GF-D8 (cell line): Measurements from ENCODE around the gene C13orf46.

Experiments used
- DNase-seq: peaks from one replicate; lab custom pipeline; 2025; lab: John Stamatoyannopoulos, UW

C13orf46 gene

DNA sequence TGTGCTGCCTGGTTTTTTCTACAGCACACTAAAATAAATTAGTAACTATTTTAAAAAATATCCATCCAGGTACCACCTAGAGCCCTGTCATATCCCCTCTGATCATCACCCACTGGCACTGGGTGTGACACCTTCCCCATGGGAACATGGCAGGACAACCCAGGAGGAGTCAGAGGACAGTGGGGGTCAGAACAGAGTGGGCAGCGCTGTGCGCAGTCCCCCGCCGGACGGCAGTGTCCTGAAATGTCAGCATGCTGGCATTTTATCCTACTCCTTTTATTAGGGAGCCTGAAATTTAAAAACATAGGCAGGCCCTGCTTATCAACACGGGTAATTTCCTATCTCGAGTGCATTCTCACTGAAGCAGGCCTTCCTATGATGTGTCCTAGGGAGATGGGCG, 67.9 kb downstream of the C13orf46 start:
- no peak for DNase-seq

DNA sequence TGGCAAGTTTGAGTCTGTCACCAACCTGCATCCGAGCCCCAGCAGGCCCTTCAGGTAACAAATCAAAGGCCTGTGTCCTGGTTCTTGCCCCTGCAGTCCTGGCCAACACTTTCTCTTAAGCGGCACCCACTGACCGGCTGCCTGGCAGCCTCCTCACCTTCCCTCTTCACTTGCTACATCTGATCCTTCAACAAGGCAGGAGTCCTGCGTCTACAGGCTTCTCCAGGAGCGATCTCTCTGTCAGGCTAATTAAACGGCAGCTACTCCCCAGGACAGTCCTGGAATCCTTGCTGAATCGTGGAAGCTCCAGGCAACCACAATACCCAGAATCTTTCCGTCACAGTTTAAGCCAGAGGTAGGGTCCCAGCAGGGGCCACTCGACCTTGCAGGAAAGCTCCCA, 68.9 kb downstream of the C13orf46 start:
- DNase-seq = no peak

DNA sequence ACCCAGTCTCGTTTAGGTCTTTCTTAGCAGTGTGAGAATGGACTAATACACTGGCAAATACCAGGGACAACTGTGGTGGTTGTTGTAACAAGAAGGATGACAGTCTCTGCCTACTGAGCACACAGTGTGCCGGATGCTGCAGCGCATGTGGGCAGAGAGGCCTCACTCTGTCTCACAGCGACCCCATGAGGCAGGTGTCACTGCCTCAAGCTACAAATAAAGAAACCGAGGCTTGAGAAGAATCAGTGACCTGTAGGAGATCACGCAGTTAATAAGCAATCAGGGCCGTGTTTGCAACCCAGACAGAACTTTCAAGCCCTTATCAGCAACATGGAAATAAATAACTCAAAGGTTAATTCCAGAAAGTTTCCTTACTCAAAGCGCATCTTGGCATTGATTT, 69.5 kb downstream of the C13orf46 start:
- no peak for DNase-seq

- DNase-seq = no peak
These were observed 70.0 kb downstream of the C13orf46 start for GRCh38 chr13:113903912-113904311.
